ENCODE measurements around the gene IFIT1B.
"Not testable (repeated sequence)": the region's sequence is repeated elsewhere in the genome, so short reads cannot be mapped to it uniquely, and the experiment has no call there.

Gene IFIT1B

DNA sequence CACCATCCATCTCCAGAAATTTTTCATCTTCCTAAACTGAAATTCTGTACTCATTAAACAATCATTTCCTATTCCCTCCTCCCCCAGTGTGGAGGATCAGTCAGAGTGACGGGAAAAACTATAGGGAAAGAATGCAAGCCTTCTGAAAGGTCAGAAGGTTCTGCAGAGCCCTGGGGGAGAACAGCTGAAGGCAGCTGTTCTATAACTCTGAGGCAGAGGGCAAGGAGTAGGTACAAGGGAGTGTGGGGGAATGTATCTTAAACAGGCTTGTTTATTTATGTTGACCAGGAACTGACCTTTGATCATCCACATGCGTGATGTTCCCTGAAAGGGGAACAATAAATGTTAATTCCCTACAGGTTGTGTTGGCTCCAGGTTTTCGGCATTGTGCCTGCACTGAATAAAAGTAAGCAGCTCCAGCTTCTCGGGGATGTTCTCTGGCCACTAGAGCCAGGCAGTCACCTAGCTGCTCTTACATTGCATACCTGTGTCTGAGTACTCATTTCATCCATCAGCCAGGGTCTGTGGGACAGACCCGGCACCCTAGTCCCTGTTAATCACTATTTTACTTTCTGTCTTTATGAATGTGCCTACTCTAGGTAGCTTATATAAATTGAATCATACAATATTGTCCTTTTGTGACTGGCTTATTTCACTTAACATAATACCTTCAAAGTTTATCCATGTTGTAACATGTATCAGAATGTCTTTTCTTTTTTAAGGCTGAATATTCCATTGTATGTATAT, 20.3 kb downstream of the IFIT1B start:
- Histone ChIP-seq H3K4me1 (peaks cover 2% of the 10 kb centered on the region), H3K4me3 (no peak overlapping the region), H3K36me3 (replicated peaks) (no peaks in the 10 kb centered on the region), H3K9me3 (no peaks in the 10 kb centered on the region), H3K27me3 (ENCODE audit: low read depth) (no peaks in the 10 kb centered on the region)
- in situ Hi-C loops (cut with MboI; ENCODE audit: low sequenced_read_pairs) = no loop called here
- DNase-seq (ENCODE audit: low spot score in 2 of 2) = no peak

- in situ Hi-C loops (cut with MboI; ENCODE audit: low sequenced_read_pairs) = no loop called here
- Histone ChIP-seq H3K36me3 (replicated peaks) (no peaks in the 10 kb centered on the region), H3K4me3 (no peak overlapping the region), H3K27me3 (ENCODE audit: low read depth) (no peaks in the 10 kb centered on the region), H3K9me3 (no peaks in the 10 kb centered on the region), H3K4me1 (no peaks in the 10 kb centered on the region)
- DNase-seq (ENCODE audit: low spot score in 2 of 2) = no peak
Observed at GRCh38 chr10:89399956-89400355, 22.1 kb downstream of the IFIT1B start.

GRCh38 chr10:89403043-89403442, 25.2 kb downstream of the IFIT1B start:
- Histone ChIP-seq H3K27me3 (ENCODE audit: low read depth) (no peaks in the 10 kb centered on the region), H3K36me3 (replicated peaks) (no peaks in the 10 kb centered on the region)
- in situ Hi-C loops (cut with MboI; ENCODE audit: low sequenced_read_pairs) = no loop called here

GRCh38 chr10:89404104-89405047, 26.5 kb downstream of the IFIT1B start:
- in situ Hi-C loops (cut with MboI; ENCODE audit: low sequenced_read_pairs) = no loop called here

More at GRCh38 chr10:89403043-89403442, 25.2 kb downstream of the IFIT1B start:
- no peaks in the 10 kb centered on the region for H3K9me3 ChIP-seq
- DNase-seq (ENCODE audit: low spot score in 2 of 2) = no peak
- no peaks in the 10 kb centered on the region for H3K4me1 ChIP-seq
- H3K4me3 ChIP-seq = no peak overlapping the region

GRCh38 chr10:89406178-89406577, 28.3 kb downstream of the IFIT1B start:
- in situ Hi-C loops (cut with MboI; ENCODE audit: low sequenced_read_pairs); DNase-seq (ENCODE audit: low spot score in 2 of 2): not testable (repeated sequence)

More at GRCh38 chr10:89404104-89405047, 26.5 kb downstream of the IFIT1B start:
- DNase-seq (ENCODE audit: low spot score in 2 of 2) = no peak
- H3K27me3 ChIP-seq (ENCODE audit: low read depth) = no peaks in the 10 kb centered on the region
- H3K36me3 ChIP-seq (replicated peaks) = no peaks in the 10 kb centered on the region
- H3K4me3 ChIP-seq = no peak overlapping the region
- no peaks in the 10 kb centered on the region for H3K9me3 ChIP-seq
- no peaks in the 10 kb centered on the region for H3K4me1 ChIP-seq

DNA sequence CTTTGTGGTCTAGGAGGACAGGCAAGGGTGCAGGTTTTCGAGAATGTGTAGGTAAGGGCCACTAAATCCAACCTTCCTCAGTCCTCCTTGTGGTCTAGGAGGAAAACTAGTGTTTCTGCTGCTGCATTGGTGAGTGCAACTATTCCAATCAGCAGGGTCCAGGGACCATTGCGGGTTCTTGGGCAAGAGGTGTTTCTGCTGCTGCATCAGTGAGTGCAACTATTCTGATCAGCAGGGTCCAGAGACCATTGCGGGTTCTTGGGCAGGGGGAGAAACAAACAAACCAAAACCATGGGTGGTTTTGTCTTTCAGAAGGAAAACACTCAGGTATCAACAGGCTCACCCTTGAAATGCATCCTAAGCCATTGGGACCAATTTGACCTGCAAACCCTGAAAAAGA, 29.9 kb downstream of the IFIT1B start:
- H3K4me1 ChIP-seq; H3K36me3 ChIP-seq (replicated peaks); H3K9me3 ChIP-seq; in situ Hi-C loops (cut with MboI; ENCODE audit: low sequenced_read_pairs); DNase-seq (ENCODE audit: low spot score in 2 of 2); H3K4me3 ChIP-seq; H3K27me3 ChIP-seq (ENCODE audit: low read depth): not testable (repeated sequence)

More at GRCh38 chr10:89406178-89406577, 28.3 kb downstream of the IFIT1B start:
- not testable (repeated sequence) for H3K4me3 ChIP-seq; H3K9me3 ChIP-seq; H3K27me3 ChIP-seq (ENCODE audit: low read depth); H3K36me3 ChIP-seq (replicated peaks); H3K4me1 ChIP-seq

DNA sequence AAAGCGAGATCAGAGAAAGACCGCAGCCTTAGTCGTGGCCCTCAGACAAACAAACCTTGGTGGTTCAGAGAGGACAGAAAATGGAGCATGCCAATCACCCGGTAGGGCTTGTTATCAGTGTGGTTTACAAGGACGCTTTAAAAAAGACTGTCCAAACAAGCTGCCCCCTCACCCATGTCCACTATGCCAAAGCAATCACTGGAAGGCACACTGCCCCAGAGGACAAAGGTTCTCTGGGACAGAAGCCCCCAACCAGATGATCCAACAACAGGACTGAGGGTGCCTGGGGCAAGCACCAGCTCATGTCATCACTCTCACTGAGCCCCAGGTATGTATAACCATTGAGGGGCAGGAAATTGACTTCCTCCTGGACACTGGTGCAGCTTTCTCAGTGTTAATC, 31.4 kb downstream of the IFIT1B start:
- DNase-seq (ENCODE audit: low spot score in 2 of 2); H3K4me3 ChIP-seq; H3K9me3 ChIP-seq; H3K4me1 ChIP-seq; in situ Hi-C loops (cut with MboI; ENCODE audit: low sequenced_read_pairs); H3K36me3 ChIP-seq (replicated peaks); H3K27me3 ChIP-seq (ENCODE audit: low read depth): not testable (repeated sequence)

DNA sequence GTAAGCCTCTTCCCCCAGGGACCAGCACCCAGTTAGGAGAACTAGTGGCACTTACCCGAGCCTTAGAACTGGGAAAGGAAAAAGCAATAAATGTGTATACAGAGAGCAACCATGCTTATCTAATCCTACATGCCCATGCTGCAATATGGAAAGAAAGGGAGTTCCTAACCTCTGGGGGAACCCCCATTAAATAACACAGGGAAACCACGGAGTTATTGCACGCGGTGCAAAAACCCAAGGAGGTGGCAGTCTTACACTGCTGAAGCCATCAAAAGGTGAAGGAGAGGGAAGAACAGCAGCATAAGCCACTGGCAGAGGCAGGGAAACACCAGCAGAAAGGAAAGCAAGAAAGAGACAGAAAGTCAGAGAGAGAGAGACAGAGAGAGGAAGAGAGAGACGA, 32.7 kb downstream of the IFIT1B start:
- H3K4me1 ChIP-seq; H3K4me3 ChIP-seq; H3K27me3 ChIP-seq (ENCODE audit: low read depth); H3K36me3 ChIP-seq (replicated peaks); in situ Hi-C loops (cut with MboI; ENCODE audit: low sequenced_read_pairs); DNase-seq (ENCODE audit: low spot score in 2 of 2); H3K9me3 ChIP-seq: not testable (repeated sequence)

- DNase-seq (ENCODE audit: low spot score in 2 of 2); H3K9me3 ChIP-seq; H3K4me3 ChIP-seq; H3K36me3 ChIP-seq (replicated peaks); H3K27me3 ChIP-seq (ENCODE audit: low read depth); in situ Hi-C loops (cut with MboI; ENCODE audit: low sequenced_read_pairs): not testable (repeated sequence)
- H3K4me1 ChIP-seq = peaks cover 10% of the 10 kb centered on the region
Observed at GRCh38 chr10:89411135-89411534, 33.3 kb downstream of the IFIT1B start.

DNA sequence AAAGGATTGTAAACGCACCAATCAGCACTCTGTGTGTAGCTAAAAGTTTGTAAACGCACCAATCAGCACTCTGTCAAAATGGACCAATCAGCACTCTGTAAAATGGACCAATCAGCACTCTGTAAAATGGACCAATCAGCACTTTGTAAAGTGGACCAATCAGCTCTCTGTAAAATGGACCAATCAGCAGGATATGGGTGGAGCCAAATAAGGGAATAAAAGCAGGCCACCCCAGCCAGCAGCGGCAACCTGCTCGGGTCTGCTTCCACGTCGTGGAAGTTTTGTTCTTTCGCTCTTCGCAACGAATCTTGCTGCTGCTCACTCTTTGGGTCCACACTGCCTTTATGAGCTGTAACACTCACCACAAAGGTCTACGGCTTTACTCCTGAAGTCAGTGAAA, 34.4 kb downstream of the IFIT1B start:
- H3K9me3 ChIP-seq; H3K27me3 ChIP-seq (ENCODE audit: low read depth); in situ Hi-C loops (cut with MboI; ENCODE audit: low sequenced_read_pairs); DNase-seq (ENCODE audit: low spot score in 2 of 2); H3K4me3 ChIP-seq; H3K36me3 ChIP-seq (replicated peaks): not testable (repeated sequence)
- peaks cover 10% of the 10 kb centered on the region for H3K4me1 ChIP-seq

GRCh38 chr10:89413398-89413912, 35.6 kb downstream of the IFIT1B start:
- peaks cover 10% of the 10 kb centered on the region for H3K4me1 ChIP-seq
- DNase-seq (ENCODE audit: low spot score in 2 of 2) = no peak
- no peaks in the 10 kb centered on the region for H3K36me3 ChIP-seq (replicated peaks)
- in situ Hi-C loops (cut with MboI; ENCODE audit: low sequenced_read_pairs) = no loop called here
- H3K9me3 ChIP-seq = no peaks in the 10 kb centered on the region
- H3K4me3 ChIP-seq = no peak overlapping the region; the same call in 1 of the 2 replicates
- no peaks in the 10 kb centered on the region for H3K27me3 ChIP-seq (ENCODE audit: low read depth)

- Histone ChIP-seq H3K9me3 (no peaks in the 10 kb centered on the region), H3K4me1 (peaks cover 17% of the 10 kb centered on the region), H3K36me3 (replicated peaks) (no peaks in the 10 kb centered on the region; the same call in 1 of the 2 replicates), H3K27me3 (ENCODE audit: low read depth) (no peaks in the 10 kb centered on the region), H3K4me3 (peak within 1 kb of the TSS; percentile 68)
- DNase-seq (ENCODE audit: low spot score in 2 of 2) = peak; percentile 62 to 77
- in situ Hi-C loops (cut with MboI; ENCODE audit: low sequenced_read_pairs) = no loop called here
Observed at GRCh38 chr10:89414146-89414878, 36.5 kb downstream of the IFIT1B start, which contains the start of gene IFIT5. Gene IFIT5, plus strand, starts transcription at chr10:89414568. Its CDS starts 231 bp downstream, at chr10:89414799.
